NCI-H2227 treated with DMSO at 0.1 percent for 48 hours (cell line): ENCODE results near the gene MKS1.

Source experiments
- DNase-seq: peaks from one replicate; lab custom pipeline; 2025; lab: John Stamatoyannopoulos, UW

The MKS1 gene

DNA sequence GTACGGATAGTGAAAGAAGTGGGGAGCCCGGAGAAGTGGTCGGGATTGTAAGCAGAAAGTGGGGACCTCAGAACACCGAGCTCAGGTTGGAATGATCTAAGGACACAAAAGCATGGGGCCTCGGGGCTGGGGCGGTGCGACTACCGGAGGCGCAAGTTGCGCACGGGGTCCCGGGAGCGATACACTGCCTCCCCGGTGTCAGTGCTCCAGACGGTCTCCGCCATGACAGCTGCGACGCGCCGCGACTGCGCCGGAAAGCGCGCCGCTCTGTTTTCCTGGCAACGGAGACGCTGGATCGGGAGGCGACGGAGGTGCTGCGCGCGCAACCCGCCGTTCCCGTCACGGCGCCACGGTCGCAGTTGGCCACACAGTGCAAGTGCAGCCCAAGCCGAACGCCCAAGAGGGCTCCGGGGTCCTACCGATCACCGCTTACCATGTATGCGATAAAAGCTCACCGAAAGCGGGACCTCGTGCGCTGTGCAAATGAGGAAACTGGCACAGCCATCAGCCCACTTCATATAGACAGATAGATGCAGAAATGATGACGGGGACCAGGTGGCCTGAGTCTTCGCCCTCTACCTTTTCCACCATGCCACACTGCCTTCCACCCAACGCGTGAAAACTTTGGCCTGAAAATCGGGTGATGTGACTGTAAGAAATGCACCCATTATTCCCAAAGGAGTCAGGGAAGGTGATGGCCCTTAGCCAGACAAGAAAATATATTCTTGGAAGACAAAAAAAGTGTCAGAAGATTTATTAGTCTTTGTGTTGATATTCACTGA, at the start of gene MKS1:
Gene MKS1 (minus strand): TSS at position 249 of the 782 bp plus-strand sequence. CDS start 25 bp downstream, at position 224.
- DNase-seq: peak; percentile 85

DNA sequence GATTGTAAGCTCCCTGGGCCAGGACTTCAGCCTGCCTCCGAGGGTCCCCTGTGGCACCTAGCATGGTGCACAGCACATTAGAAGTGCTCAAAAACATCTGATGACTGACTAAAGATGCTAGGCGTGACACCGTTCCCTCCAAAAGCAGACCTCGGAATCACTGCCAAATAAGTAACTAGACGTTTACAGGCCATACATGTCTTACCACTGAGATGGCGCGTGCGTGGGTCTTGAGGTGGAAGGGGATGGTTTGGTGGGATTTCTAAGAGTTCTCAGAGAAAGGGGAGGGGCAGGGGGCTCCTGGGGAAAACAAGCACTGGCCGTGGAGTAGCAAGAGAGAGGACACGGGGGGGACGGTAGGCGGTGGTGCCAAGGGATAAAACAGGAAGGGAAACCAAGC, 49.3 kb upstream of the MKS1 start:
- no peak for DNase-seq

DNA sequence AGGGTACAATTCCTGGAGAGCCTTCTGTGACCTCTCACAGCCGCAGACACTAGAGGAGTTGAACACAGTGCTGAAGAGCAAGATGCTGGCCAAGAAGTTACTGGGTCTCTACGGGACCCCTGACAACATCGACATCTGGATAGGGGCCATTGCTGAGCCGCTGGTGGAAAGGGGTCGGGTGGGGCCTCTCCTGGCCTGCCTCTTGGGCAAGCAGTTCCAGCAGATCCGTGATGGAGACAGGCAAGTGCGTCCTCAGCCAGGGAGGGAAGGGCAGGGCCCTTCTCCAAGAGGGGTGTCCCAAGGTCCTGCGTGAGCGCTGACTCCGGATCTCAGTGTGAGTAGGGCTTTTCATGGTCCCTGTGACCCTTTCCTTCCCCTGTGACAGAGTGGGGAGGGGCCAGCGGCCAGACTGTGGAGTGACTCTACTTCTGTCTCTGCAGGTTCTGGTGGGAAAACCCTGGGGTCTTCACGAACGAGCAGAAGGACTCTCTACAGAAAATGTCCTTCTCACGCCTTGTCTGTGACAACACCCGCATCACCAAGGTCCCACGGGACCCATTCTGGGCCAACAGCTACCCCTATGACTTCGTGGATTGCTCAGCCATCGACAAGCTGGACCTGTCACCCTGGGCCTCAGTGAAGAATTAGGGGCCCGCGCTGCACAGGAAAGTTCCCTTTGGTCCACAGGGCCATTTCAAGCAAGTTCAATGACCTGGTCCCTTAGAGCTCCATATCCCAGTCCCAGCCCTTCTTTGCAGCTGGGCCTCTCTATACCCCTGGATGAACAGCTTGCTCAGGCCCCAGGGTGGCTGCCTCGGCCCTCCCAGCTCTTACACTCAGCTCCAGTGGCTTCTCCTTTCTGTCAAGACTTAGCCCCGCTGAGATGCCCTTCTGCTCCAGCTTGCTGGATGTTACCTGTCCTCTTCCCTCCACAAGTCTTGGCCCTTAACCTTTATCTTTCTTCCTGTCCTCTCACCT, 48.6 kb upstream of the MKS1 start:
- DNase-seq: no peak

DNA sequence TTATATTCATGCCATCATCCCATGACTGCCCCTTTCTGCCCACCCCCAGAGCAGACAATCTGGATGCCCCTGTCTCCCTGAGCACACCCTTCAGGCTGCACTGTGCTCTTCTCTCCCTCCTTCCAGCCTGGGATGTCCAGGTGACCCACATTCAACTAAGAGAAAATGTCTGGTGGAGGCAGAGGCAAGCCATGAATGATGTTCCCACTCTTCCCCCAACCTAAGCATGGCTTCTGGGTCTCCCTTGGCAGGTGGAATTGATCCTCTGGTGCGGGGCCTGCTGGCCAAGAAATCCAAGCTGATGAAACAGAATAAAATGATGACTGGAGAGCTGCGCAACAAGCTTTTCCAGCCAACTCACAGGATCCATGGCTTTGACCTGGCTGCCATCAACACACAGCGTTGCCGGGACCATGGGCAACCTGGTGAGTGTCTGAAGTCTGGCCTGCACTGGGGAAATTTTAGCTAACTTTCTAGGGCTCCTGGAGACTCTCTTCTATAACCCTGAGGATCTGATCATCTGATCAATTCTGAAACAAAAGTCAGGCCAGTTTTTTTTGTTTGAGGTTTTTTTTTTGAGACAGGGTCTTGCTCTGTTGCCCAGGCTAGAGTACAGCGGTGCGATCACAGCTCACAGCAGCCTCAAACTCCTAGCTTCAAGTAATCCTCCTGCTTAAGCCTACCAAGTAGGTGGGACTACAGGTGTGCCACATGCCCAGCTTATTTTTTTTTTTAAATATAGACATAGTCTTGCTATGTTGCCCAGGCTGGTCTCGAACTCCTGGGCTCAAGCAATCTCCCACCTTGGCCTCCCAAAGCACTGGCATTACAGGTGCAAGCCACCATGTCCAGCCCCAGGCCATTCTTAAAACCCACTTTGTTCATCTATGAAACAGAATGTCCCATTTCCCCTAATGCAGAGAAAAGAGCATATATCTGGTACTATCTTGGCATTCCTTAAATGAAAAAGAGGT, 47.1 kb upstream of the MKS1 start:
- no peak for DNase-seq

DNA sequence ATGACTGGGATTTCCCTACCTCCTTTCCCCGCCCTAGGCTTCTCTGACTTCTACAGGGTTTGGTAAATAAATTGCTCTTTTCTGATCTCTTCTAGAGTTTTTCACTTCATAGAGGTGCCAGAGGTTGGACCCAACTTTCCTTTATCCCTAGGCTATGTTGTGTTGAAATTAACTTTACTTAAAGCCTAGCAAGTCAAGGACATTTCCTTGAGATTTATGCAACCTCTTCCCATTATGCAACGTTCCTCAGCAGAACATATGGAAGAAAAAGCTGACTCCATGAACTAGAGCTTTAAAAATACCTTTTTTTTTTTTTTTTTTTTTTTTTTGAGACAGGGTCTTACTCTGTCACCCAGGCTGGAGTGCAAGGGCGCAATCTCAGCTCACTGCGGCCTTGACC, 46.2 kb upstream of the MKS1 start:
- no peak for DNase-seq

DNA sequence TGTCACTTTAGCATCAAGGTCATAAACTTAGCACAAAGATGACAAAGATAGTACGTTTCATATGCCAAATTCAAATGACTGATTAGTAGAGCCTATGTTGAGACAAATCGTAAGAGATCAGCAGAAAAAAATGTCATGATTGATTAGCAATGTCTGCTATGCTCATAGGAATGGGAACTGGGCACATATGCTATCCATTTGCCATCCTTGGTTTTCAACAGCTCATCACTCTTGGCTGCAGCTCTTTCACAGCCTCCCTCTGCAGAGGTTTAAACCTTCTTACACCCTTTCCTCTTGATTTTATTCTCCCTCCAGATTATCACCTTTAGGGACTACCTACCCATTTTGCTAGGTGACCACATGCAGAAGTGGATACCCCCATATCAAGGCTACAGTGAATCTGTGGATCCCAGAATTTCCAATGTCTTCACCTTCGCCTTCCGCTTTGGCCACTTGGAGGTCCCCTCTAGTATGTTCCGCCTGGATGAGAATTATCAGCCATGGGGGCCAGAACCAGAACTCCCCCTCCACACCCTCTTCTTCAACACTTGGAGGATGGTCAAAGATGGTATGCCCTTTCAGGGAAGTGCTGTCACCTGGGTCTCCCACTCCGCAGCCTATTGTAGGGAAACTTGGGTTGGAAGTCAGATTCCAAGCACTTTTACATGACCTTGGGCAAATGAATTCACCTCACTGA, 45.5 kb upstream of the MKS1 start:
- DNase-seq: no peak

DNA sequence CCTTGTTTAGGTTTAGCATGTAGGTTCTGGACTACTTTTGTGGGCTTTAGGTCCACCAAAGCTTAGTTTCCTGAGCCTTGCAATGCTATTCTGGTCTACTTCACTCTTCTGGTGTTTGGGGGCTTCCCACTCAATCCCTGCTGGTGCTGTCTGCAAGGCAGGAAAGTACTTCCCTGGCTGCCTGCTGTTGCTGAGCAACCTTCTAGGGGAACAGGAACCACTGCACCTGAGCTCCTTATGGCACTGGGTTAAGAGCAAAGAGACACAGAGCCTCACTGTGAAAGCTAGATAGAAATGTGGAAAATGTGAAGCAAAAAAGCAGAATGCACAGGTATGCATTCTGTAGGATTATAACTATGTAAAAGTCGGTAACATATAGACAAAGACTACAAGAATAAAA, 44.7 kb upstream of the MKS1 start:
- no peak for DNase-seq

DNA sequence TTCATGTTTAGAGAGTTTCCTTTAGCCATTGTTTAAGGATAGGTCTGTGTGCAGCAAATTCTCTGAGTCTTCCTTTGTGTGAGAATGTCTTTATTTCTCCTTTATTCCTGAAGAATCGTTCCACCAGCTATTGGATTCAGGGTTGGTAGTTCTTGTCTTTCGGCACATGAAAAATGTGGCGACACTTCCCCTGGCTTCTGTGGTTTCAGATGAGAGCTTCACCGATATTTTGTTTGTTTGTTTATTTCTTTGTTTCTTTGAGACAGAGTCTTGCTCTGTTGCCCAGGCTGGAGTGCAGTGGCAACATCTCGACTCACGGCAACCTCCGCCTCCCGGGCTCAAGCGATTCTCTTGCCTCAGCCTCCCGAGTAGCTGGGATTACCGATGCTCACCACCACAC, 43.1 kb upstream of the MKS1 start:
- DNase-seq: no peak

DNA sequence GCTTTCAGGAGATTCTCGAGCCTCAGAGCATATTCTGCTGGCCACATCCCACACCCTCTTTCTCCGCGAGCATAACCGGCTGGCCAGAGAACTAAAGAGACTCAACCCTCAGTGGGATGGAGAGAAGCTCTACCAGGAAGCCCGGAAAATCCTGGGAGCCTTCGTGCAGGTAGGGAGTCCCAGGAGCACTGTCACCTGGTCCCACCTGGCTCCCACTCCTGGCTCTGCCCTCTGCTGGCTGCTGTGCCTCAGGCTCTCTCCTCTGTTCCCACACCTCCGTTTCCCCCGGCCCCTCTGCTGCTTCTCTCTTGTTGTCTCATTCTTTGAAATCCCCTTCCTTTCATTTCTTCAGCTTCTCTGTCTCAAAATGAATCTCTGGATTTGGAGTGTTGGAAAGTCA, 35.7 kb upstream of the MKS1 start:
- DNase-seq: no peak

DNA sequence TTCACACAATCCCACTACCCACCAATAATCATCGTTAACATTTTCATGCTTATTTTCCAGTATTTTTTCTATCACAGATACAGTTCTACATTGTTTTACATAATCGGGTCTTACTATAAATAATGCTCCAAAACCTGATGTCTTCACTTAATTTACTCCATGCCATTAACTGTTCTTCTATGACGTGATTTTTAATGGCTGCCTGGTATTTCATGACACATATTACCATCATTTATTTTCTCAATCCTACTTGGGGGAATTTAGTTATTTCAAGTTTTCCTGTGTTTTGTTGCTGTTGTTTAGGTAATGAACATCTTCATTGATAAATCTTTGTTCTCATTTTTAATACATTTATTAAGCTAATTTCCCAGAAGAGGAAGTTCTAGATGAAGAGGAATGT, 34.0 kb upstream of the MKS1 start:
- no peak for DNase-seq

DNA sequence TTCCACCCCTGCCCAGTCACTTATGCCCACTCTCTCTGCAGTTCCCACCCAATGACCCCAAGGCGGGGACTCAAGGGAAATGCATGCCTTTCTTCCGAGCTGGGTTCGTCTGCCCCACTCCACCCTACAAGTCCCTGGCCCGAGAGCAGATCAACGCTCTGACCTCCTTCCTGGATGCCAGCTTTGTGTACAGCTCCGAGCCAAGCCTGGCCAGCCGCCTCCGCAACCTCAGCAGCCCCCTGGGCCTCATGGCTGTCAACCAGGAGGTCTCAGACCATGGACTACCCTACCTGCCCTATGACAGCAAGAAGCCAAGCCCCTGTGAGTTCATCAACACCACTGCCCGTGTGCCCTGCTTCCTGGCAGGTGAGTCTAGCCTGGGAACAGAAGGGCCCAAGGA, 33.1 kb upstream of the MKS1 start:
- no peak for DNase-seq

DNA sequence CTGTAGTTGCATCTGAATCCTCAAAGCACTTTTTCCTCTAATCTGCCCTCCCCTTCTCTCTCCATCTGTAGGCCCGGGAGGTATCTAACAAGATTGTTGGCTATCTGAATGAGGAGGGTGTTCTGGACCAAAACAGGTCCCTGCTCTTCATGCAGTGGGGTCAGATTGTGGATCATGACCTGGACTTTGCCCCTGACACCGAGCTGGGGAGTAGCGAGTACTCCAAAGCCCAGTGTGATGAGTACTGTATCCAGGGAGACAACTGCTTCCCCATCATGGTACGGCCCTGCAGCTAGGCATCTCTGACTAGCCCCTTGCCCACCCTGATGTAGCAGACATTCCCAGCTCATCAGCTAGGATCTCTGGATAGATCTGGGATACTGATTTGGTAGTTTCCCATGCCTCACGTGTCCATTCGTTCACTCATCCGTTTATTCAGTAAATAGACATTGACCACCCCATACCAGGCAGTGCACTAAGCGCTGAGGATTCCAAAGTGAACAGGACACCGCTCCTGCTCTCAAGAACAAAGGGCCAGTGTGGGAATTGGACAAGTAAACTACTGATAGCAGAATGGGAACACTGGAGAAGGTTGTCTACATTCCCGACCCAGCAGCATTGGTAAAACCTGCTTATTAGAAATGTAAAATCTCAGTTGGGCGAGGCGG, 31.4 kb upstream of the MKS1 start:
- DNase-seq: no peak

DNA sequence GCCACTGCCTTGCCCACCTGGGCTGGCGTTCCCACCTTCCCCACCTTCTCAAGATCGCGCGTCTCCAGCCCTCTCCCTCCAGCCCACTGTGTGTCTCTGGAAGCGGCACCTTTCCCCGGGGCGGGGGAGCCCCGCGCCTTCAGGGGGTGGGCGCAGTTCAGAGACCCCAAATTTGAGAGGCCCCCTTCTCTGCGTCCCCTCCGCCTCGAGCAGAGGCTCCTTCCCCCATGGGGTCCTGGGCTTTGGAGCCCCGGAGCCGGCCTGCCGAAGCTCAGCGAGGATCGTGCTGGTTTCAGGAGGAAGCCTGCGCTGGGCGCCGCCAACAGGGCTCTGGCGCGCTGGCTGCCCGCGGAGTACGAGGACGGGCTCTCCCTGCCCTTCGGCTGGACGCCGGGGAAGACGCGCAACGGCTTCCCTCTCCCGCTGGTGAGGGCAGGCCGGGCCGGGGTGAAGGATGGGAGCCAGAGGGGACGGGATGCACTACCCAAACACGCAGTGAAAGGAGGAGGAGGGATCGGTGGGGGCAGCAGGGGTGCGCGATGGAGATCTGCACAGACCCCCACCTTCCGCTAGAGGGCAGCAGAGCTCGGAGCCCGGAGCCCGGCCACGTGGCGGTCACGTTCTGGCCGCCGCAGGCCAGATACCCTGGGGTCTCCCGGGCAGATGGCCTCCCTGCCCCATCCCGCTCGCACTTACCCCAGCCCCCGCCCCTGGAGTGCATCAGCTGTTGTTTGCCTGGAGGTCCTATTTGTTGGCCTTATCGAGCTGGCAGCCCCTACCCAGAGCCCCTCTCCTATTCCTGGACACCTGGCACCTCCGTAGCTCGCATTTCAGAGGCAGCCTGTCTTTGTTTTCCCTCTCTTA, 30.4 kb upstream of the MKS1 start:
- peak; percentile 42 for DNase-seq

DNA sequence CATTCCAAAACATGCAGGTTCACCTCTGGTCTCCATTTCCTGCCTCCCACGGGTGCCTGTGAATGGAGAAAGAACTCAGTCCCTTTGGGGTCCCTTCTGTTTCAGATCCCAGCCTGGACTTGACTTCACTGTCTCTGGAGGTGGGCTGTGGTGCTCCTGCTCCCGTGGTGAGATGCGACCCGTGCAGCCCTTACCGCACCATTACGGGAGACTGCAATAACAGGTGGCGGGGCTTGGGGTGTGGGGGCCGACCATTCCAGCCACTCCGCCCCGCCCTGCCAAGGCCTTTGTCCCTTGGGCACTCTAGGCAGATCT, 29.9 kb upstream of the MKS1 start:
- no peak for DNase-seq

DNA sequence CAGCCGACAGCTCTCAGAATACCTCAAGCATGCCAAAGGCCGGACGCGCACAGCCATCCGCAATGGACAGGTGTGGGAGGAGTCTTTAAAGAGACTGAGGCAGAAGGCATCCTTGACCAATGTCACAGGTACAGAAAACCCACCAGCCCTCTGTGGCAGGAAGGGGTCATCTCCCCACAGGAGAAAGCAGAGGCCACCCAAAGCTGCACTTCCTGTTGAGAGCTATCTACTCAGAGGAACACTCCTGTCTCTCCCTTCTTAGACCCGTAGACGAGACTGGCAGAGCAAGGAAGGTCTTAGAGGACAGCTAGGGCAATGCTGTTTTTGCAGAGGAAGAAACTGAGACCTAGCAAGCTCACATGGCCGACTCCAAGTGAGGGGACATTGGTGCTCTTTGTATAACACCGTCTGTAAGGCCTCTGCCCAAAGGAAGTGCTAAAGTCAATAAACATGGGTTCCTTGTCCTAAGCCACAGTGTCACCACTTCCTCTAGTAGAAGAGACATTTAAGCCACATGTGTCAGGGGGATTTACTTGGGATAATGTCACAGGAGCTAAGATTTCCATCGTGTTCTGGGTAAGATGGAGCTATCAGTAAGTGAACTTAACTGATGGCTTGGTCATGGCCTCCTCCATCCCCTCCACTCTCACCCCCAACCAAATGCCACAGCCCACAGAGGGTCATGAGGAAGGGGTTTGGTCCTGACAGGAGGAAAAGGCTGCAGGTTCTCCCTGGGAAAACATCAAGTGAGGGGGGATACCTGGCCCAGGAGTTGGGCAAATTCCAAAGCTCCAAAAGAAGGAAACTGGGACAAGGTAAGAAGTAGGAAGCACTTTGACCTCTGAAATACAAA, 28.7 kb upstream of the MKS1 start:
- no peak for DNase-seq

DNA sequence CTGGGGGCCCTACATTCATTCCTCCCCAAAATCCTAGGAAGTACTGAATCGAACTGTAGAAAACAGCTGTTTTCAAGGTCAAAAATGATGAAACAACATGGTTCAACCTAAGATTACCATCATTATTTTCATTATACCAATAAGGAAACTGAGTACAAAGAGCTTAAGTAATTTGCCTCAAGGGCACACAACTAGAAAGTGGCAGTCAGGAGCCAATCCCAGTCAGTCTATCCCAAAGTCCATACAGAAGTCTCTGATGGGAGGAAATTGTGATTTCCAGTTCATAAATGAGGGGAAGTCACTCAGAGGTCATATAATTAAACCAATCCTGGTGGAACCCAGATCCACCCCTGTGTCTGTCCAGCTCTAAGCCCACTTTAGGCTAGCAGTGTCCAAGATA, 27.7 kb upstream of the MKS1 start:
- no peak for DNase-seq

DNA sequence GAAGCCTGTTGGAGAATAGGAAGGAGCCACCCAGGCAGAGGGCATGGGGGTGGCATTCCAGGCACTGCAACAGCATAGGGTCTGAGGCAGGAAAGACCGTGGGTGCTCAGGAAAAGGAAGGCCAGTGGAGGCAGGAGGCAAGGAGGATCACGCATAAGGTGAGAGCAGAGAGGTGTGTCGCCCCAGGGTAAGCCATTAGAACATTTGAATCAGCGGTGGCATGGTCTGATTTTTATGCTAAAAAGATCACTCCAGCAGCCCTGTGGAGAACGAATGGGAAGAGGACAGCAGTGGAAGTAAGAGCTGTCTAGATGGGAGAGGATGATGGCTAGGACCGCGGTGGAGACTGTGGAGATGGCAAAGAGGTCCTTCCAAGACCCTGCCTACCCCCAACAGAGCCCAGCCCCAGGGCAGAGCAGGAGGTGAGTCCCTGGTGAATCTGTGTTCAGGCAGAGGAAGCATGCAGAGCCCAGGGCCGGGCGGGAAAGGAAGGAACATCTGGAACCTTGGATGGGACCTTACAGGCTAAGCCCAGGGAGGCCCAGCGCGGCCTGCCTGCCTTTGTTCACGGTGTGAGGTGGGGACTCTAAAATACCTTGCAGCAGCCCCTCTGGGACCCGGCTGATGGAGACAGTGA, 27.2 kb upstream of the MKS1 start:
- DNase-seq: no peak

DNA sequence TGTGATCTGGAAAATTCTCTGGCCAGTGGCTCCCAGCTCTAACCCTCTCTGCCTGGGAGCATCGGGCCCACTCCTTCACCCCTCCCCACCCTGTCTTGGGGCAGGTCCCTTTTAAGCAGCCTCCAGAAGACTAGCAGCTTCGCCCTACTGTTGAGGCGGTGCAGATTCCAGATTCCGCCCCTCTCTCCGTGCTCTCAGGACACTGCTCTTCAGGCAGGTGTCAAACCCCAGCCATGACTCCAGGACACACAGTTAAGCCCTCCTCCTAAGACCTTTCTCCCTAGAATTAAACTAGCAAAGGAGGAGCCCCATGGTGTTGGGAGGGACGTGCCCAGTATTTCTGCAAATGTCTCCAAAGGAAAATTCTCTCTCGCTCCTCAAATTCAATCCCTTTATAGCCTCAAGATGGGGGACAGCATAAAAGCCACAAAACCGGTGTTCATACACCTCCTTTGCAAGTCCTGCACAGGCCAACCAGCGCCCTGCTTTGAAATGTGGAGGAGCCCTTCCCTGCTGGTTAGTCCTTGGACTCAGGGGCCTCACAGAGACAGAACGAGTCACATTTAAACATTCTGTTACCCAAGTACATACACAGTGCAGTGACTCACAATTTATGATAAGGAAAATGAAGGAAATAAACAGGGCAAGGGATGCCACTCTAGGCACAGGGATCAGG, 26.5 kb upstream of the MKS1 start:
- DNase-seq: no peak
